ENCODE results near the gene PNRC1.
"Not testable (repeated sequence)": the region's sequence is repeated elsewhere in the genome, so short reads cannot be mapped to it uniquely, and the experiment has no call there.

The PNRC1 gene

DNA sequence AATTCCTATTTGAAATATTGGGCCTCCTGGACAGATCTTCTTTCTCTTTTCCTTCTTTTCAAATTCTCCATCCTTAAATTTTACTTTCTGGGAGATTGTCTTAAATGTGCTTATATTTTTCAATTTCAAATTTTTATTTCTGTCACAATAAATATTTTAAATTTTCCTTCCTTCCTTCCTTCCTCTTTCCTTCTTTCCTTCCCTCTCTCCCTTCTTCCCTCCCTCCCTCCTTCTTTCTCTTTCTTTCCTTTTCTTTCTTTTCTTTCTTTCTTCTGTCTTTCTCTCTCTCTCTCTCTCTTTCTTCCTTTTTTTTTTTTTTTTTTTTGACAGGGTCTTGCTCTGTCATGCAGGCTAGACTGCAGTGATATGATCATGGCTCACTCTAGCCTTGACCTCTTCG, 16.7 kb upstream of the PNRC1 start:
- DNase-seq: no peak

DNA sequence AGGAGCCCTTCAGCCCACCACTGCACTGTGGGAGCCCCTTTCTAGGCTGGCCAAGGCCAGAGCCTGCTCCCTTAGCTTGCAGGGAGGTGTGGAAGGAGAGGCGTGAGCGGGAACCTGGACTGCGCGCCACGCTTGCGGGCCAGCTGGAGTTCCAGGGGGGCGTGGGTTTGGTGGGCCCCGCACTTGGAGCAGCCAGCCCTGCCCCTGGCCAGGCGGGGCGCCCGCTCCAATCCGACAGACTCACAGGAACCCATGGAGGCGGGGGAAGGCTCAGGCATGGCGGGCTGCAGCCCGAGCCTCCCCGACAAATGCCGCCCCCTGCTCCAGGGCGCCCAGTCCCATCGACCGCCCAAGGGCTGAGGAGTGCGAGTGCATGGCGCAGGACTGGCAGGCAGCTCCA, 15.6 kb upstream of the PNRC1 start:
- not testable (repeated sequence) for DNase-seq

DNA sequence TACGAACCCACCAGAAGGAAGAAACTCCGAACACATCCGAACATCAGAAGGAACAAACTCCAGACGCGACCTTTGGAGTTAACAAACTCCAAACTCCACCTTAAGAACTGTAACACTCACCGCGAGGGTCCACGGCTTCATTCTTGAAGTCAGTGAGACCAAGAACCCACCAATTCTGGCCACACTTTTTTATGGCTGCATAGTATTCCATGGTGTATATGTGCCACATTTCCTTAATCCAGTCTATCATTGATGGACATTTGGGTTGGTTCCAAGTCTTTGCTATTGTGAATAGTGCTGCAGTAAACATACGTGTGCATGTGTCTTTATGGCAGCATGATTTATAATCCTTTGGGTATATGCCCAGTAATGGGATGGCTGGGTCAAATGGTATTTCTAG, 14.4 kb upstream of the PNRC1 start:
- not testable (repeated sequence) for DNase-seq

DNA sequence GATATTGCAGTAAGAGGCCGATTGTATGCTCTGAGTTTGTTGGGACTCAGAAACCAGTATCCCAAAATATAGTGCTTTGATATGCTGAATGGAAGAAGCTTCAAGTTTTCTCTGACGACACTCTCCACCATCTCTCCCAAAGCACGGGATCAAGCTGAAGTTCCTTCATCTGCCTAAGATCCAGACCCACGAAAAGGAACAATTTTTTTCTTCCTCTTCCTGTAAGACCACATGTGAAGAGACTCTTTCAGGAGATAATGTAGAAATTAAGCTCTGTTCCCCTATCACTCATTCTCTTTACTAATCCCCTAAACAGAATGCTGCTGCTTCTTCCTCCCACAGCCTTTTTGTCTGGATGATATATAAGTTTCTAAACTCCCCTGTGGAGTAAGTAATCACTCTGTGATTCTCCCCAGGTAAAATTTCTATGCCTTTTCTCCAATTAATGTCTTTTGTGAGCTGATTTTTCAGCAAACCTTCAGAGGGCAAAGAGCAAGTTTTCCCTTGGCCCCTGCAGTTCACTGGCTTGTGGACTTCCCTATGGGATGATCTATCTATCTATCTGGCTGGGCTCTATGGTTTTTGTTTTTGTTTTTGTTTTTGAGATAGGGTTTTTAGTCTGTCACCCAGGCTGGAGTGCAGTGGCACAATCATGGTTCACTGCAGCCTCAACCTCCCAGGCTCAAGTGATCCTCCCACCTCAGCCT, 13.5 kb upstream of the PNRC1 start:
- DNase-seq: no peak

DNA sequence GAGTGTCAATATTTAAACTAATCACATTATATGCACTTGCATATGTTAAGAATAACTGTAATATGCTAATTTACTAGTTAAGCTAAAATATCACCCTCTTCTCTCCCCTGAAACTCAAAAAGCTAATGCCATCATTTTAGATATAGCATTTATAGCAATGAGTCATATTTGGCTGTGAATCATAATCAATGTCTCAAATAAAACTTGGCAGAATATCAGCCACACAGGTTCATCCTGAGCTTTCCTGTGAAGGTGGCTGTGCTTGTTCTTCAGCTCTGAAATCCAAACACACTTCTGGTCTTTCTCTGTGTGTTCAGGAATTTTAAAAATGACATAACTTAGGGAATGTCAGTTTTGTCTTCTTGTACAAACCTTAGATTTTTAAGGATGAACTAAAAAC, 12.8 kb upstream of the PNRC1 start:
- DNase-seq: no peak

DNA sequence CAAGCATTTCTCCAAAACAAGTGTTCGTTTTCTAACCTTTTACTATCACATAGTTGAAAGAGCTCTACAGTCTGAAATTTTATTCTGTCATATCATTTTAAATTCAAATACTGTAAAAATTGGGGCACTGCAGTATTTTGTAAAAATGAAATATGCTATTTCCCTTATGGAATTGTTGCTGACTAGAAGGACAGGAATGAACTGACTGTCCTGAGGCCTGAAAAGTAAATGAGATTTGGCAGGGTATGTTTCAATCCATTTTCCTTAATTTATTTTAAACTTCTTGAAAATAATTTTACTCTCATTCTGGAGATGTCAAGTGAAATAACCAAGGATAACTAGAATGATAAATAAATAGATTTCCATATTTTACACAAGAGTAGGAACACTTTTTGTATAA, 11.9 kb upstream of the PNRC1 start:
- no peak for DNase-seq

DNA sequence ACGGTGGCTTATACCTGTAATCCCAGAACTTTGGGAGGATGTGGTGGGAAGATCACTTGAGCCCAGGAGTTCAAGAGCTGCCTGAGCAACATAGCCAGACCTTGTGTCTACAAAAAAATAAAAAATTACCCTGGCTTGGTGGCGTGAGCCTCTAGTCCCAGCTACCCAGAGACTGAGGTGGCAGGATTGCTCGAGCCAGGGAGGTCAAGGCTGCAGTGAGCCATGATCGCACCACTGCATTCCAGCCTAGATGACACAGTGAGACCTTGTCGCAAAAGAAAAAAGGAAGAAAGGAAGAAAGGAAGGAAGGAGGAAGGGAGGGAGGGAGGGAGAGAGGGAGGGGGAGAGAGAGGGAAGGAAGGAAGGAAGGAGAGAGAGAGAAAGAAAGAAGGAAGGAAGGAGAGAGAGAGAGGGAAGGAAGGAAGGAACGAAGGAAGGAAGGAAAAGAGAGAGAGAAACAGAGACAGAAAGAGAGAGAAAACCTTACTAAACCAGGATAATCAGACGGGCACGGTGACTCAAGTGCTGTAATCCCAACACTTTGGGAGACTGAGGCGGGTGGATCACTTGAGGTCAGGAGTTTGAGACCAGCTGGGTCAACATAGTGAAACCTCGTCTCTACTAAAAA, 10.9 kb upstream of the PNRC1 start:
- no peak for DNase-seq

DNA sequence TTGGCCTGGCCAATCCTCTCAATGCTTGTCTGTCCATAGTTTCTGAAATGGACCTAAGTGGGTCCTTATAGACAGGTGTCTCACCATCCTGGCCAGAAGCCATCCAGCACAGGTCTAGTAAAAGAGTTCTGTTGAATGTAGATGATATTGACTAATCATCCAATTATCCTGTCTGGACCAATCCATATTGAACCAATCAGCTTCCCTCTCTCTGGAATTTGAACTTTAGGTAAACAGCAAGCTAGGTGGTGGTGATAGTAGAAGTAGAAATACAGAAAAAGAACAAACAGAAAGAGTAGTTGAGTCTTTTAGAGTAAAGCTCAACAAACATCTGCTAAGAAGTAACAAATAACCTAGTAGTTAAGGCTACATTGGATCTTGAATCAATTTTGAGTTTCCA, 9.5 kb upstream of the PNRC1 start:
- no peak for DNase-seq

DNA sequence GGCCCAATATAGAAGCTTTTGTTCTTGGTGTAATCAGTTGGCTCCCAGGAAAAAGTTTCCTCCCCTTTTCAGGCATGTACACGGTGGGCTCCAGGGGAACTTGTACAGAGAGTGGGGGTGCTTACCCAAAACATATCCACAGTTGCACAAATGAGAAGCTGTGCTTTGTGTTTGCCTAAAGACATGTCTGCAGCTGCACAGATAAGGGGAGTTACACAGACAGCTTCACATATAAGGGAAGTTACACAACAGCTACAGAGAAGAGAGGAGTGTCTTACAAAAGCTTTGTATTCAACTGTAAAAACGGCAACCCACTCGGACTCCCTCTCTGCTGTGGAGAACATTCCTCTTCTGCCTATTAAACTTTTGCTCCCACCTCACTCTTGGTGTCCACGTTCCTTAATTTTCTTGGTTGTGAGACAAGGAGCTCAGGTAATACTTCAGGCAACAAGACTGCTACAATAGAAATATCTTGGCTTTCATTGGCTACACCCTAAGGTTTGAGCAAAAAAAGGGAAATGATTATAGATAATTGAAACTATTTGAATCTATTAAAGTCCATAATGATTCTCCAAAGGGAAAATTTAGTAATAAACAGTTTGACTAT, 7.4 kb upstream of the PNRC1 start:
- DNase-seq: no peak

DNA sequence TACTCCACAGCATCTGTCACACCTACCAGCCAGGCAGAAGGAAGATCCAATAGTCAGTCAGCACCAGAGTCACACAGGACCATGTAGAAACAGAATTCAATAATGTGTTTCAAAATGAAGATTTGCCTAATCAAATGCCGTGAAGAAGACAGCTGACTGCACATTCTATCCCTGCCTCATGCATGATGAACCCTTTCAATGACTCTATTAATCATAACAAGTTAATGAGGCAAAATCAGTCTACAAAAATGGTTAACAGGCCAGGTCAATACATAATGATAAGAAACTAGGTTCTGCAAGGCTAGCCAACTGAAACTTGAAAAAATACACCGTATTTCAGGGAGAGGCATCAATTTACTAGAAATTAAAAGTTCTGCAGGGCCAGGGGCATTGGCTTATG, 6.7 kb upstream of the PNRC1 start:
- no peak for DNase-seq

DNA sequence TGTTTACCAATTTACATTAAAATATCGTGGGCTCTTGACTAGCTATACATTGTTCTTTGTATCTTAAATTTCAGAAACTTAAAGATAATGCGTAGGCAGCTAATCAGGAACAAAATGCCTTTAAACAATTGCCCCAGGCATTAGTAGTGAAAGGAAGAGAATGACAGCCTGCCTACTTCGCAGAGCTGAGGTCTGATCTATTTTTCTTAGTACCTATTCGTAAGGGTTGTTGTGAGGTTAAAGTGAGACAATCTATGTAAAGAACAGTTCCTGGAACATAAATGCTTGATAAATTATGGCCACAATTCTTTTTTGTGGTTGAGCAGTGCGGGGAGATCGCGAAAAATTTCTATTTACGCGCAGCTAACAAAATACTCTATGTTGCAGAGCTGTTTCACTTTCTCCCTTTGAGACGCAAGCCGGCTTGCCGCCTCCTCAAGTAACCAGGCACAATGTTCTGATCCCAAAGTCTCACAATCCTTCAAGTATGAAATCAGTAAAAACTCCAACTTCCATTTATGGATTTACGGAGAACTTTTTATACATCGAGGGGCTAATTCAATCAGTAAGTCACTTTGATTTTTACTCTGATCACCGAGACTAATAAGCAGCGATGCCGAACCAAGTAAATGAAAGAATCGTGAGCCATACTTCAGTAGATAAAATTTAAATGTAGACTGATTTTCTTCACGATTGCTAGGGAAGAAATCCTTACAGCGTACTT, 878 bp upstream of the PNRC1 start:
- peak in 1 of 2 experiments; percentile 43 for DNase-seq

DNA sequence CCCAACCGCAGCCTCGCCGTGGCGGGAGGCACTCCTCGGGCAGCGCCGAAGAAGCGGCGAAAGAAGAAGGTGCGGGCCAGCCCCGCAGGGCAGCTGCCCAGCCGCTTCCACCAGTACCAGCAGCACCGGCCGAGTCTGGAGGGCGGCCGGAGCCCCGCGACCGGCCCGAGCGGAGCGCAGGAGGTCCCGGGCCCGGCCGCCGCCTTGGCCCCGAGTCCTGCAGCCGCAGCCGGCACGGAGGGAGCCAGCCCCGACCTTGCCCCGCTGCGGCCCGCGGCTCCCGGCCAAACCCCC, 525 bp downstream of the PNRC1 start:
- DNase-seq: peak in 1 of 2 experiments; percentile 40

DNA sequence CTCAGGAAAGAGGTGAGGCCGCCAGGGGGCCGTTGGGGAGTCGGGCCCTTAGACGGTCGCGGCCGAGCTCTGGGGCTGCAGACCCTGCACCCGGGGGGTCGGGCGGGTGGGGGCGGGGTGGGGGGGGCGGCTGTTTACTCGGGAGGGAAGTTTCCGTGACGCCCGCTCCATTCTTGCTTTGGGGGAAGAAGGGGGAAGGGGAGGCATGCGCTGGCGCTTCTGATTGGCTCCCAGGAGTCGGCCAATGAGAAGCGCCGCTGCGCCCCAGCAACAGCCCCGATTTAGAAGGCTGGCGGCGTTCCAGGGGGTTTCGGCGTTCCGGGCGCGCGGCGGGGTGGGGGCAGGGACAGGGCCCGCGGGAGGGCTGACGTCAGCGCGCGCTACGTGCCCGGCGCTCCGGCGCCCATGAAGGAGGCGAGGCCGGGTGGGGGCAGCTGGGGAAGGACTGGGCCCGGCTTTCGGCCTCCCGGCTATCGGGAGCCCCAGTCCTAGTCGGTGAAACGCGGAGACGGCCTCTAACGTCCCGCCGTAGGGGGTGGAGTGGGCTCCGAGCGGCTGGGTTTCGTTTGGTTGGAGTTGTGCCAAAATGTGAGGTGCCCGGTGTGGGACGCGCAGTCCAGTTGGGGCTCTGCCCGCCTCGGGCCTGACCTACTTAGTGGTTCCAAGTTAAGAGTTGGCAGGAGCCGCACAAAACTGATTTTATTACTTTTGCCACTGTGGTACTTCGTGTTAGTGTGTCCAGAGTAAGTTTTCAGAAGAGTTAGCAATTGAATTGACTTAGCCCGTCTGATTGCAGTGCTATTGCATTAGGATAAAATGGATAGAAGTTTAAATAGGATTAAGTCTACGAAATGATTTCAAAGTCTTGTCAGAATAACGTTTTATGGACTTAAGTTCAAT, 1.1 kb downstream of the PNRC1 start:
- DNase-seq: peak; percentile 97 to 98

DNA sequence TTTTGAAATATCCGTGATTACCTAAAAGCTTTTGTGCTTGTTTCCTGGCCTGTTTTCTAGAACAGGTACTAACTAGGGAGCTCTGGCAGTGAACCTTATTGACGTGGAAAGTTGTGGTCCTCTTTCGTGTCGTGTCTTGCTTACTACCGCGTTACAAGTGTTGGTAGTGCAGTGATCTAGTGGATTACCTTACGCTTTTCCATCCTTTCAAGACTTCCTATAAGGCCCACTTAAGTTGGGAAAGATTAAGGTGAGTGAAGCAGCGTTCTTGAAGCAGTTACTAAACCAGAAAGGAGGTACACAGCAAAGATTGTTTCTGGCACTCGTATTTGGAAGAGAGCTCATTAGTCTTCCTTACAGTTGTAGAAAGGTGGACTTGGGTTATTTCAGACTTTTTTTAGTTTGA, 1.9 kb downstream of the PNRC1 start:
- DNase-seq: peak in 1 of 2 experiments; percentile 29

DNA sequence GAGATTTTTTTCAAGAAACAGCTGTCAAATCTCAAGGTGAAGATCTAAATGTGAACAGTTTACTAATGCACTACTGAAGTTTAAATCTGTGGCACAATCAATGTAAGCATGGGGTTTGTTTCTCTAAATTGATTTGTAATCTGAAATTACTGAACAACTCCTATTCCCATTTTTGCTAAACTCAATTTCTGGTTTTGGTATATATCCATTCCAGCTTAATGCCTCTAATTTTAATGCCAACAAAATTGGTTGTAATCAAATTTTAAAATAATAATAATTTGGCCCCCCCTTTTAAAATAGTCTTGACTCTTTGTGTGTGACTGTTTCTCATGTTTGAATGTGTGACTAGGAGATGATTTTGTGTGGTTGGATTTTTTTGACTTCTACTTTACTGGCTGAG, 4.0 kb downstream of the PNRC1 start:
- no peak for DNase-seq

DNA sequence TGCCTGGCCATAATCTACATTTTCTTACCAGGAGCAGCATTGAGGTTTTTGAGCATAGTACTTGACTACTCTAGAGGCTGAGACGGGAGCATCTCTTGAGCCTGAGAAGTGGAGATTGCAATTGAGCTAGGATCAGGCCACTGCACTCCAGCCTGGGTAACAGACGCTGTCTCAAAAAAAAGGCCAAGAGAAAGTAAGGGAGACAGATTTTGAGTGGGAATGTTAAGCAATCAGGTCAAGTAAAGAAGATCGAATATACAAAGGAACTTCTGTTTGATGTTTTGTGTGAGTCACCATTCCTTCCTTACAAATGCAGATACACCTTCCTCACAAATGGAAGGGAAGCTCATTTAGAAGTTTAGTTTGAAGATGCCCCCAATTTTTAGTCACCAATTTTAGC, 4.4 kb downstream of the PNRC1 start:
- no peak for DNase-seq

DNA sequence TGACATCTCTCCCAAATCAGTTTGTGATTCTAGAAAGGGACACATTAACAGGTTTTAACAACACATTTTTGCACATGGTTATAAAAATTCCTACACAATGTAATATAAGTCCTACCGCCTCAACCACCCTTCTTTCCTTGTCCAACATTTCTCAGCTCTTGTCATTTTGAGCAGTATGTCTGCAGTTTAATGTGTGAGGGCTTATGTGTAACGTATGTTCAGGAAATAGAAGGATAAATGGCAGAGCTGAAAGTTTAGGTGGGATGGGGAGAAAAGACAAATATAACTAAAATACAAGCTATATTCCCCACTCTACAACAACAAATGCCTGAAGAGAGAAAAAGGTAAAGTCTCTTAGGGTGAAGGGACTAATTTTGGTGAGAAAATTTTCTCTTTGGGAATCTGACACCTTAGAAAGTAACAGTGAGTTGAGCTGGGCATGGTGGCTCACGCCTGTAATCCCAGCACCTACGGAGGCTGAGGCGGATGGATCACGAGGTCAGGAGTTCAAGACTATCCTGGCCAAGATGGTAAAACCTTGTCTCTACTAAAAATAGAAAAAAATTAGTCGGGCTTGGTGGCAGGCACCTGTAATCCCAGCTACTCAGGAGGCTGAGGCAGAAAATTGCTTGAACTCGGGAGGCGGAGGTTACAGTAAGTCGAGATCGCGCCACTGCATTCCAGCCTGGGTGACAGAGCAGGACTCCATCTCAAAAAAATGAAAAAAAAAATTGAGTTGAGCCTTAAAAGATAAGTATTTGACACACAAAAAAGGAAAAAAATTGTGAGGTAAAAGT, 5.1 kb downstream of the PNRC1 start:
- no peak for DNase-seq

DNA sequence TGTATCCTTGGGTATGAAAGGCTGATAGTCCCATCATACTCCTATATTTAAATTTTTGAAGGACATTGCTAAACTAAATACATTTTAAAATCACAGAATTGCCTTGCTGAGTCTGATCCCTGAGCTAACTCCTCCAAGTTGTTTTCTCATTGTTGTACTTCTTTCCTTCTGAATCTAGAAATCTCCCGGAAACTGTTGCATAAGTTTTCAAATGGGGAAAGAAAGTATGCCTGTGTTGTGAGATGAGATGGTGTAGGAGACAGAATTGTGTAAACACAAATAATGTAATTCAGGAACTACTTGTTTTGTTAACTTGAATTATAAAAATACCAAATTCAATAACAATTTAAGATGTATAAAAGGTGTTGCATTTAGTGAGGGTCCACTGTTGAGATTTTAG, 7.3 kb downstream of the PNRC1 start:
- no peak for DNase-seq

DNA sequence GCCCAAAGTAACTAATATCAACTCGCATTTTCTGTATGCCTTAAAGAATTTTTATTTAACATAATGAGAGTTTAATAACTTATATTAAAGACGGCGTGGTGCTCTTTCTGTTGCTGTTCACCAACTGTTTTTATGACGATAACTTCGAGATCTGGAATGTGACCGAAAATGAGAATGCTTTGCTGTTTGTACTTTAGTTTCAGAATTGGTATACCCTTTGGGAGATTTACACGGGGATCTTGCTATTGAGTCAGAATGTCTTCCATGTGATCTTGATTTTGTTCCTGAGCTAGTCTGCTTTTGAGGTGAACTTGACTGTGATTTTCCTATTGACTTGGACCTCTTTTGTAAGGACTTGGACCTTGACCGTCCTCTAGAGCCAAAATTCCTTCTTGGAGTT, 17.9 kb downstream of the PNRC1 start:
- DNase-seq: no peak

DNA sequence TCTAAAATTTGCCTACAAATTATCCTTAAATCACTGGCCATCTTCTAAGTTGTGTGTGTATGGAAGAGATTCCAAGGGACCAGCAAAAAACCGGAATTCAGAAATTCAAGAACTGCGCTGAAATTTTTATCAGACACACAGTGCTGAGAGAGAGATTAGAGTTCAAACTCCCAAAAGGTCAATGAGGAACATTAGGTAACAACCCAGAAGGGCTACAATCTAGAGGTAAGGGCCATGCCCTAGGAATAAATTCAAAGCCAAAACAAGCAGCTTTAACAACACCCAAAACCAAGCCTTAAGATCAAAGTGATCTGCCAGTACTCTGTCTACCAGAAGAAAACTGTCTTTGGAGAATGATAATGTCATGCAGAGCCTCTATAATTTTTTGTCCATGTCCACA, 19.6 kb downstream of the PNRC1 start:
- DNase-seq: no peak

DNA sequence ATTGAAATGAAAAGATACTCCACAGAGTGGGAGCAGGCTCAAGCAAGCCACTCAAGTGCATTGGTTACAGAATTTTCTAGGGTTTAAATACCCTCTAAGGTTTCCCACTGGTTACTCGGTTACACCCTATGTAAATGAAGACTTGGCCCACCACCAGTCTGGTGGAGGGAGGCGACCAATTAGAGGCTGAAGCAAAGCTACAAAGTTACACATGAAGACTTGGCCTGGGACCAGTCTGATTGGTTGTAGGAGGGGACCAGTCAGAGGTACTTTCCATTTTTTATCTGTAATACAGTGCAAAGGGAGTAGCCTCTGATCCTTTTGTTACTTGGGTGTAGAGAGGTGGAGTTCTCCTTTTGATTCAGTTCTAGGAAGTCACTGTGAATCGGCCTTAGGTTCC, 29.7 kb downstream of the PNRC1 start:
- no peak for DNase-seq

DNA sequence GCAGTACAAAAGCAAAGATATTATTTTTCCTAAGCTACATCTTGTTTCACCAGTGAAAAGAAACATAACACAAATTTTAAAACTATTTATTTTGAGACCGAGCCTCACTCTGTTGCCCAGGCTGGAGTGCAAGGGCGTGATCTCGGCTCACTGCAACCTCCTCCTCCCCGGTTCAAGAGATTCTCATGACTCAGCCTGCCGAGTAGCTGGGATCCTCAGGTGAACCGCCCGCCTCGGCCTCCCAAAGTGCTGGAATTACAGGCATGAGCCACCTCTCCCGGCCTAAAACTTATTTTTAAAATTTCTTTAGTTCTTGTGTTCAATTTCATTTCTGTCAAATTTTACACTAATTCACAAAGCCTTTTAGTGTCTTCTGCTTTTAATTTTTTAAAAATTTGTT, 31.4 kb downstream of the PNRC1 start:
- no peak for DNase-seq
